IPS-15b (cell line): ENCODE results near the gene PLPPR2.
"Not testable (repeated sequence)": the region's sequence is repeated elsewhere in the genome, so short reads cannot be mapped to it uniquely, and the experiment has no call there.

ENCODE experiments used
- H3K27me3 ChIP-seq: one replicate; pipeline ENCODE4 v1.6.1; 2013; ENCODE audit warnings: low read length; ENCODE audit not compliant: control insufficient read depth, insufficient read depth
- H3K36me3 ChIP-seq: one replicate; pipeline ENCODE4 v1.6.1; 2013; ENCODE audit warnings: low read length; ENCODE audit not compliant: control insufficient read depth, insufficient read depth
- H3K4me1 ChIP-seq: one replicate; pipeline ENCODE4 v1.6.1; 2013; ENCODE audit warnings: mild to moderate bottlenecking, low read length; ENCODE audit not compliant: control insufficient read depth, insufficient read depth
- H3K4me3 ChIP-seq: one replicate; pipeline ENCODE4 v1.5.1; 2013; ENCODE audit warnings: low read depth, low read length
- H3K9ac ChIP-seq: one replicate; pipeline ENCODE4 v1.6.1; 2013; ENCODE audit warnings: low read depth, mild to moderate bottlenecking, low read length
- H3K9me3 ChIP-seq: one replicate; pipeline ENCODE4 v1.6.1; 2013; ENCODE audit warnings: mild to moderate bottlenecking, low read length; ENCODE audit not compliant: control insufficient read depth, insufficient read depth

PLPPR2 gene

GRCh38 chr19:11378319-11379189, 23.3 kb downstream of the PLPPR2 start:
- H3K9ac ChIP-seq = no peak overlapping the region
- no peaks in the 10 kb centered on the region for H3K27me3 ChIP-seq
- H3K4me3 ChIP-seq = no peak overlapping the region
- H3K36me3 ChIP-seq = peaks cover 4% of the 10 kb centered on the region
- H3K9me3 ChIP-seq = no peaks in the 10 kb centered on the region
- H3K4me1 ChIP-seq = peaks cover 2% of the 10 kb centered on the region

GRCh38 chr19:11379269-11379845, 24.1 kb downstream of the PLPPR2 start:
- not testable (repeated sequence) for H3K4me1 ChIP-seq, H3K9me3 ChIP-seq, H3K27me3 ChIP-seq, H3K4me3 ChIP-seq, H3K9ac ChIP-seq, H3K36me3 ChIP-seq

- Histone ChIP-seq H3K9ac (no peak overlapping the region), H3K27me3 (no peaks in the 10 kb centered on the region), H3K36me3 (peaks cover 4% of the 10 kb centered on the region), H3K4me3 (peak overlapping the region; percentile 94), H3K4me1 (peaks cover 2% of the 10 kb centered on the region), H3K9me3 (no peaks in the 10 kb centered on the region)
Observed at GRCh38 chr19:11379857-11380350, 24.7 kb downstream of the PLPPR2 start.

GRCh38 chr19:11380653-11381537, 25.7 kb downstream of the PLPPR2 start:
- peaks cover under 1% of the 10 kb centered on the region for H3K36me3 ChIP-seq
- H3K9me3 ChIP-seq = no peaks in the 10 kb centered on the region
- peak overlapping the region; percentile 94 for H3K4me3 ChIP-seq
- H3K9ac ChIP-seq = peak overlapping the region; percentile 79
- H3K4me1 ChIP-seq = peaks cover 2% of the 10 kb centered on the region
- no peaks in the 10 kb centered on the region for H3K27me3 ChIP-seq

- Histone ChIP-seq H3K4me3 (peak overlapping the region; percentile 75), H3K27me3 (no peaks in the 10 kb centered on the region), H3K4me1 (peaks cover 2% of the 10 kb centered on the region), H3K9ac (no peak overlapping the region), H3K36me3 (no peaks in the 10 kb centered on the region), H3K9me3 (no peaks in the 10 kb centered on the region)
Observed at GRCh38 chr19:11382898-11383705, 27.9 kb downstream of the PLPPR2 start.

- H3K9me3 ChIP-seq = no peaks in the 10 kb centered on the region
- H3K27me3 ChIP-seq = no peaks in the 10 kb centered on the region
- H3K4me3 ChIP-seq = peak overlapping the region; percentile 75
- no peak overlapping the region for H3K9ac ChIP-seq
- H3K4me1 ChIP-seq = no peaks in the 10 kb centered on the region
- no peaks in the 10 kb centered on the region for H3K36me3 ChIP-seq
Observed at GRCh38 chr19:11383706-11384048, 28.4 kb downstream of the PLPPR2 start.

- no peaks in the 10 kb centered on the region for H3K9me3 ChIP-seq
- H3K4me1 ChIP-seq = no peaks in the 10 kb centered on the region
- no peak overlapping the region for H3K4me3 ChIP-seq
- H3K9ac ChIP-seq = no peak overlapping the region
- no peaks in the 10 kb centered on the region for H3K27me3 ChIP-seq
- H3K36me3 ChIP-seq = no peaks in the 10 kb centered on the region
Observed at GRCh38 chr19:11384778-11385129, 29.5 kb downstream of the PLPPR2 start.

- no peaks in the 10 kb centered on the region for H3K9me3 ChIP-seq
- no peaks in the 10 kb centered on the region for H3K27me3 ChIP-seq
- H3K36me3 ChIP-seq = no peaks in the 10 kb centered on the region
- no peaks in the 10 kb centered on the region for H3K4me1 ChIP-seq
- no peak overlapping the region for H3K9ac ChIP-seq
- H3K4me3 ChIP-seq = no peak overlapping the region
Observed at GRCh38 chr19:11387162-11388034, 32.2 kb downstream of the PLPPR2 start.

GRCh38 chr19:11390359-11390758, 35.1 kb downstream of the PLPPR2 start:
- Histone ChIP-seq H3K4me3 (no peak overlapping the region), H3K9ac (no peak overlapping the region), H3K36me3 (no peaks in the 10 kb centered on the region), H3K27me3 (no peaks in the 10 kb centered on the region), H3K9me3 (no peaks in the 10 kb centered on the region), H3K4me1 (peaks cover 3% of the 10 kb centered on the region)

GRCh38 chr19:11390933-11391680, 35.9 kb downstream of the PLPPR2 start:
- no peak overlapping the region for H3K9ac ChIP-seq
- no peaks in the 10 kb centered on the region for H3K9me3 ChIP-seq
- H3K4me3 ChIP-seq = no peak overlapping the region
- no peaks in the 10 kb centered on the region for H3K36me3 ChIP-seq
- H3K4me1 ChIP-seq = peaks cover 4% of the 10 kb centered on the region
- no peaks in the 10 kb centered on the region for H3K27me3 ChIP-seq
